PC-3 (cell line): ENCODE results near the gene ZNF778.

Experiments used
- CTCF ChIP-seq: fragments of 300-600 bp; sonication (generic); conservative IDR thresholded peaks from 2 replicates; pipeline ENCODE4 v1.5.1; 2017; ENCODE audit warnings: antibody characterized with exemption, low read depth, mild to moderate bottlenecking, low read length
- EZH2 ChIP-seq: fragments of 300-600 bp; sonication (generic); IDR thresholded peaks from one replicate; pipeline ENCODE4 v1.6.1; 2017; ENCODE audit warnings: antibody characterized with exemption, mild to moderate bottlenecking, low read length; ENCODE audit not compliant: unreplicated experiment
- EZH2phosphoT487 ChIP-seq: fragments of 300-600 bp; sonication (generic); IDR thresholded peaks from 2 replicates; pipeline ENCODE4 v1.6.1; 2018; ENCODE audit warnings: mild to moderate bottlenecking, antibody characterized with exemption, low read length, borderline replicate concordance

DNA sequence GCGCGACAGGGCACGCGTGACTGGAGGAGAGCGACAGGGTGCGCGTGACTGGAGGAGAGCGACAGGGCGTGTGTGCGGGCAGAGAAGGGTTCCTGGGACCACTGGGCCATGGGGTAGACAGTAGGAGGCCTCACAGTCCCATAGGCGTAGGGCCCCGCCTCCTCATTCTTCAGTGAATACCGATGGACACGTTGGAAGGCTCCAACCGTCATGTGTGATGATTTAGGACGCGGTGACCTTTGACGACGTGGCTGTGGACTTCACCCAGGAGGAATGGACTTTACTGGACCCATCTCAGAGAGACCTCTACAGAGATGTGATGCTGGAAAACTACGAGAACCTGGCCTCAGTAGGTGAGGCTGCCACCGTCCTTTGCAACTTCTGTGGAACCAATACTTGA lies 5.4 kb downstream of the ZNF778 start:
- TF ChIP-seq EZH2phosphoT487 (no peak), CTCF (no peak), EZH2 (no peak)
